ENCODE results near the gene SAMD3.

The SAMD3 gene

DNA sequence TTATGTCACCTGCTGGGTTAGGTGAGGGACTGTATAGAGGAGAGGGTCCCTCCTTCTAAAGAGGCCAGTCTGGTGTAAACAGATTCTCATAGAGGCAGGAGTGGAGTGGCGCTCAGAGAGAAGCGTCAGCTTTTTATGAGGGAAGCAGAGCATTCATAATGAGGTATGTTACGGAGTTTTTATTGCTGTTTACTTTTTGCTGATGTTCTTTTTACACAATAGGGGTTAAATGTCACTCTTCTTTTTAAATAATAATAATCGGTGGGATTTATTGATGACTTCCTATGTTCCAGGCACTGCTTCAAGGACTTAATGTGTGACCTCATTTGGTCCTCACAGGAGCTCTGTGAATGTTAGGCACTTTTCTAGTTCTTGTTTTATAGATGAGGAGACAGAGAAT lies 124.4 kb downstream of the SAMD3 start:
- TF ChIP-seq, protein P1, sequence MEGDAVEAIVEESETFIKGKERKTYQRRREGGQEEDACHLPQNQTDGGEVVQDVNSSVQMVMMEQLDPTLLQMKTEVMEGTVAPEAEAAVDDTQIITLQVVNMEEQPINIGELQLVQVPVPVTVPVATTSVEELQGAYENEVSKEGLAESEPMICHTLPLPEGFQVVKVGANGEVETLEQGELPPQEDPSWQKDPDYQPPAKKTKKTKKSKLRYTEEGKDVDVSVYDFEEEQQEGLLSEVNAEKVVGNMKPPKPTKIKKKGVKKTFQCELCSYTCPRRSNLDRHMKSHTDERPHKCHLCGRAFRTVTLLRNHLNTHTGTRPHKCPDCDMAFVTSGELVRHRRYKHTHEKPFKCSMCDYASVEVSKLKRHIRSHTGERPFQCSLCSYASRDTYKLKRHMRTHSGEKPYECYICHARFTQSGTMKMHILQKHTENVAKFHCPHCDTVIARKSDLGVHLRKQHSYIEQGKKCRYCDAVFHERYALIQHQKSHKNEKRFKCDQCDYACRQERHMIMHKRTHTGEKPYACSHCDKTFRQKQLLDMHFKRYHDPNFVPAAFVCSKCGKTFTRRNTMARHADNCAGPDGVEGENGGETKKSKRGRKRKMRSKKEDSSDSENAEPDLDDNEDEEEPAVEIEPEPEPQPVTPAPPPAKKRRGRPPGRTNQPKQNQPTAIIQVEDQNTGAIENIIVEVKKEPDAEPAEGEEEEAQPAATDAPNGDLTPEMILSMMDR (IDR thresholded peaks at IDR 0.05; ENCODE audit: low read depth, low read length, missing control alignments) = no peak
- in situ Hi-C loops (cut with HindIII; ENCODE audit: low sequenced_read_pairs) = no loop called here
- no peak overlapping the region for H3K4me3 ChIP-seq (ENCODE audit: low read depth, low read length)
- no peak for DNase-seq (ENCODE audit: low read depth)
